CD4-positive, CD25-positive, alpha-beta regulatory T cell (primary cell): ENCODE results near the gene KCNIP4. TPM values are rescaled to one million over a fixed set of nuclear protein-coding genes. Genes with fewer than 3 reads are reported as not detected.

Experiments
- ATAC-seq, 2 donors: fragments of 150-1000 bp; cut with Tn5 transposase; one replicate each; pipeline ENCODE4 v1.10.0; 2021; ENCODE audit warnings: low read depth in 2 of 2, moderate number of reproducible peaks in 2 of 2, moderate library complexity in 1 of 2
- DNase-seq, 3 donors: peaks; one replicate each; pipeline versions ENCODE4 v3.0.0 to v3.0.0-alpha.2; 2012 to 2022; ENCODE audit warnings: mixed read lengths in 1 of 3
- H3K27ac ChIP-seq: one replicate; pipeline ENCODE4 v1.7.0; 2013; ENCODE audit warnings: mild to moderate bottlenecking, low read length; ENCODE audit not compliant: insufficient read depth, poor library complexity, severe bottlenecking
- H3K27me3 ChIP-seq: one replicate; pipeline ENCODE4 v1.7.0; 2013; ENCODE audit warnings: low read length; ENCODE audit not compliant: control insufficient read depth, insufficient read depth
- H3K36me3 ChIP-seq: one replicate; pipeline ENCODE4 v1.7.0; 2013; ENCODE audit warnings: mild to moderate bottlenecking, low read length, moderate library complexity; ENCODE audit not compliant: control insufficient read depth, insufficient read depth
- H3K4me1 ChIP-seq: 2 replicates; pipeline ENCODE4 v1.7.0; 2013; ENCODE audit warnings: mild to moderate bottlenecking, low read length; ENCODE audit not compliant: insufficient read depth, control insufficient read depth, poor library complexity, severe bottlenecking
- H3K4me3 ChIP-seq: one replicate; pipeline ENCODE4 v1.7.0; 2013; ENCODE audit warnings: low read depth, mild to moderate bottlenecking, low read length, moderate library complexity
- H3K9me3 ChIP-seq, 2 experiments: 1 replicate in 1 of 2; 2 replicates in 1 of 2; pipeline ENCODE4 v1.7.0; 2013; ENCODE audit warnings: low read length in 2 of 2, mild to moderate bottlenecking in 1 of 2, moderate library complexity in 1 of 2; ENCODE audit not compliant: control insufficient read depth in 2 of 2
- H3K27ac Mint-ChIP-seq, 3 donors: one replicate each; pipeline ENCODE4 v1.8.0; 2020 to 2022; ENCODE audit warnings: mild to moderate bottlenecking in 3 of 3, mixed read lengths in 3 of 3, moderate library complexity in 2 of 3
- H3K27me3 Mint-ChIP-seq: one replicate; pipeline ENCODE4 v1.8.0; 2022; ENCODE audit warnings: mild to moderate bottlenecking, mixed read lengths
- H3K36me3 Mint-ChIP-seq: one replicate; pipeline ENCODE4 v1.8.0; 2020; ENCODE audit warnings: mixed read lengths
- H3K4me1 Mint-ChIP-seq, 4 donors: one replicate each; pipeline ENCODE4 v1.8.0; 2020 to 2022; ENCODE audit warnings: mixed read lengths in 4 of 4, mild to moderate bottlenecking in 1 of 4
- H3K4me3 Mint-ChIP-seq, 4 donors: one replicate each; pipeline ENCODE4 v1.8.0; 2020 to 2022; ENCODE audit warnings: mild to moderate bottlenecking in 4 of 4, mixed read lengths in 4 of 4, moderate library complexity in 3 of 4
- H3K9me3 Mint-ChIP-seq, 7 donors: one replicate each; pipeline ENCODE4 v1.8.0; 2020 to 2022; ENCODE audit warnings: mixed read lengths in 7 of 7, mild to moderate bottlenecking in 3 of 7, moderate library complexity in 2 of 7
- polyA plus RNA-seq, 4 donors: library from polyadenylated mRNA; unstranded; fragments of 300-500 nt; fragmentation: Illumina TruSeq; gene quantifications; one replicate each; pipeline ENCODE4 v1.2.3, GENCODE V29; 2021
- total RNA-seq: library from RNA; stranded (reverse); gene quantifications from one replicate; pipeline ENCODE4 v1.2.3, GENCODE V29; 2022

The KCNIP4 gene
- total and polyA plus RNA-seq, 5 donors from 2014 or later: 0.09 to 0.24 TPM; not detected in 3

GRCh38 chr4:21061902-21062301 is 886.7 kb downstream of the KCNIP4 start:
- Mint-ChIP-seq H3K36me3 (no peaks in the 10 kb centered on the region), H3K27ac (no peak overlapping the region), H3K4me1 (no peaks in the 10 kb centered on the region), H3K9me3 (peaks cover 0 to 8% (median 4%) of the 10 kb centered on the region in 7 donors), H3K27me3 (no peaks in the 10 kb centered on the region), H3K4me3 (no peak overlapping the region)
- no peaks in the 10 kb centered on the region for H3K27me3 ChIP-seq
- ATAC-seq (no peak), DNase-seq (no peak)
- H3K27ac ChIP-seq: no peak overlapping the region
- no peaks in the 10 kb centered on the region for H3K36me3 ChIP-seq
- H3K9me3 ChIP-seq: no peaks in the 10 kb centered on the region
- H3K4me3 ChIP-seq: no peak overlapping the region
- no peaks in the 10 kb centered on the region for H3K4me1 ChIP-seq

GRCh38 chr4:21046141-21046540 is 902.4 kb downstream of the KCNIP4 start:
- DNase-seq: no peak
- no peak overlapping the region for H3K4me3 ChIP-seq
- Mint-ChIP-seq H3K27me3 (no peaks in the 10 kb centered on the region), H3K4me1 (no peaks in the 10 kb centered on the region), H3K4me3 (no peak overlapping the region), H3K9me3 (peaks cover 2 to 20% (median 10%) of the 10 kb centered on the region in 7 donors), H3K27ac (no peak overlapping the region), H3K36me3 (no peaks in the 10 kb centered on the region)
- ATAC-seq: no peak
- H3K4me1 ChIP-seq: no peaks in the 10 kb centered on the region
- H3K27ac ChIP-seq: no peak overlapping the region
- no peaks in the 10 kb centered on the region for H3K27me3 ChIP-seq
- no peaks in the 10 kb centered on the region for H3K36me3 ChIP-seq
- H3K9me3 ChIP-seq: no peaks in the 10 kb centered on the region

- Mint-ChIP-seq H3K27ac (no peak overlapping the region), H3K4me1 (no peaks in the 10 kb centered on the region), H3K27me3 (no peaks in the 10 kb centered on the region), H3K36me3 (no peaks in the 10 kb centered on the region), H3K4me3 (no peak overlapping the region), H3K9me3 (peaks cover 2 to 20% (median 10%) of the 10 kb centered on the region in 7 donors)
- no peaks in the 10 kb centered on the region for H3K9me3 ChIP-seq
- DNase-seq (no peak), ATAC-seq (no peak)
- H3K4me3 ChIP-seq: no peak overlapping the region
- H3K27me3 ChIP-seq: no peaks in the 10 kb centered on the region
- no peak overlapping the region for H3K27ac ChIP-seq
- no peaks in the 10 kb centered on the region for H3K36me3 ChIP-seq
- no peaks in the 10 kb centered on the region for H3K4me1 ChIP-seq
These were observed 903.5 kb downstream of the KCNIP4 start for GRCh38 chr4:21045119-21045518.

GRCh38 chr4:21041708-21042107 is 906.9 kb downstream of the KCNIP4 start:
- peaks cover 0 to 5% (median 0%) of the 10 kb centered on the region in 4 donors for H3K4me1 Mint-ChIP-seq
- DNase-seq: no peak

GRCh38 chr4:21034728-21035127 is 913.8 kb downstream of the KCNIP4 start:
- no peaks in the 10 kb centered on the region for H3K27me3 Mint-ChIP-seq
- Histone ChIP-seq H3K27ac (no peak overlapping the region), H3K36me3 (no peaks in the 10 kb centered on the region), H3K9me3 (no peaks in the 10 kb centered on the region), H3K4me1 (no peaks in the 10 kb centered on the region), H3K4me3 (no peak overlapping the region), H3K27me3 (no peaks in the 10 kb centered on the region)
- no peak overlapping the region for H3K27ac Mint-ChIP-seq
- no peak for ATAC-seq
- no peak for DNase-seq
- H3K36me3 Mint-ChIP-seq: no peaks in the 10 kb centered on the region
- no peak overlapping the region for H3K4me3 Mint-ChIP-seq
- peaks cover 0 to 5% (median 0%) of the 10 kb centered on the region in 4 donors for H3K4me1 Mint-ChIP-seq
- H3K9me3 Mint-ChIP-seq: peaks cover 0 to 11% (median 4%) of the 10 kb centered on the region in 7 donors

More at GRCh38 chr4:21041708-21042107, 906.9 kb downstream of the KCNIP4 start:
- Mint-ChIP-seq H3K4me3 (no peak overlapping the region), H3K9me3 (peaks cover 0 to 10% (median 5%) of the 10 kb centered on the region in 7 donors), H3K27ac (peak overlapping the region in 1 of 3 donors; percentile 87), H3K27me3 (no peaks in the 10 kb centered on the region), H3K36me3 (no peaks in the 10 kb centered on the region)
- Histone ChIP-seq H3K27me3 (no peaks in the 10 kb centered on the region), H3K4me3 (no peak overlapping the region), H3K36me3 (no peaks in the 10 kb centered on the region), H3K27ac (no peak overlapping the region), H3K9me3 (no peaks in the 10 kb centered on the region), H3K4me1 (no peaks in the 10 kb centered on the region)
- ATAC-seq: no peak

- Histone ChIP-seq H3K4me3 (no peak overlapping the region), H3K27ac (no peak overlapping the region), H3K9me3 (no peaks in the 10 kb centered on the region), H3K27me3 (no peaks in the 10 kb centered on the region), H3K36me3 (no peaks in the 10 kb centered on the region), H3K4me1 (no peaks in the 10 kb centered on the region)
- no peaks in the 10 kb centered on the region for H3K36me3 Mint-ChIP-seq
- no peak overlapping the region for H3K4me3 Mint-ChIP-seq
- H3K27me3 Mint-ChIP-seq: no peaks in the 10 kb centered on the region
- H3K27ac Mint-ChIP-seq: no peak overlapping the region
- no peaks in the 10 kb centered on the region for H3K4me1 Mint-ChIP-seq
- peaks cover 0 to 21% (median 10%) of the 10 kb centered on the region in 7 donors for H3K9me3 Mint-ChIP-seq
- ATAC-seq (no peak), DNase-seq (no peak)
These were observed 916.4 kb downstream of the KCNIP4 start for GRCh38 chr4:21032089-21032645.

GRCh38 chr4:21018817-21019216 is 929.8 kb downstream of the KCNIP4 start:
- no peaks in the 10 kb centered on the region for H3K36me3 ChIP-seq
- H3K4me1 Mint-ChIP-seq: no peaks in the 10 kb centered on the region
- H3K36me3 Mint-ChIP-seq: no peaks in the 10 kb centered on the region
- ATAC-seq: no peak
- no peak overlapping the region for H3K4me3 Mint-ChIP-seq
- H3K9me3 Mint-ChIP-seq: peaks cover 0 to 8% (median 4%) of the 10 kb centered on the region in 7 donors
- no peak overlapping the region for H3K4me3 ChIP-seq
- no peaks in the 10 kb centered on the region for H3K9me3 ChIP-seq
- H3K27ac Mint-ChIP-seq: no peak overlapping the region
- no peak for DNase-seq
- no peaks in the 10 kb centered on the region for H3K27me3 Mint-ChIP-seq
- no peaks in the 10 kb centered on the region for H3K27me3 ChIP-seq
- no peaks in the 10 kb centered on the region for H3K4me1 ChIP-seq
- no peak overlapping the region for H3K27ac ChIP-seq

- Mint-ChIP-seq H3K4me1 (no peaks in the 10 kb centered on the region), H3K9me3 (peaks cover 0 to 7% (median 4%) of the 10 kb centered on the region in 7 donors), H3K27me3 (no peaks in the 10 kb centered on the region), H3K36me3 (no peaks in the 10 kb centered on the region), H3K27ac (no peak overlapping the region), H3K4me3 (no peak overlapping the region)
- no peaks in the 10 kb centered on the region for H3K4me1 ChIP-seq
- H3K27ac ChIP-seq: no peak overlapping the region
- H3K36me3 ChIP-seq: no peaks in the 10 kb centered on the region
- no peak for ATAC-seq
- DNase-seq: no peak
- H3K27me3 ChIP-seq: no peaks in the 10 kb centered on the region
- no peaks in the 10 kb centered on the region for H3K9me3 ChIP-seq
- H3K4me3 ChIP-seq: no peak overlapping the region
These were observed 935.1 kb downstream of the KCNIP4 start for GRCh38 chr4:21013501-21013900.
